Panc1 (cell line): Measurements from ENCODE around the gene OR4K15.

ENCODE experiments used
- CTCF ChIP-seq: fragments of 450-650 bp; IDR thresholded peaks from 2 replicates; pipeline ENCODE4 v1.5.1; 2017; ENCODE audit warnings: mild to moderate bottlenecking
- POLR2AphosphoS5 ChIP-seq: IDR thresholded peaks from 2 replicates; pipeline ENCODE4 v1.6.1; 2012; ENCODE audit warnings: mild to moderate bottlenecking, low read depth, low read length, moderate library complexity
- REST ChIP-seq, 2 experiments: IDR thresholded peaks; 2 replicates each; pipeline ENCODE4 v1.6.1; 2011 to 2012; ENCODE audit warnings: low read depth in 2 of 2, control low read depth in 1 of 2, low read length in 1 of 2, mild to moderate bottlenecking in 1 of 2, moderate library complexity in 1 of 2; ENCODE audit not compliant: insufficient read depth in 1 of 2
- TCF7L2 ChIP-seq: IDR thresholded peaks from 2 replicates; pipeline ENCODE4 v1.6.1; 2011; ENCODE audit warnings: mild to moderate bottlenecking, low read depth, low read length, inconsistent platforms

DNA sequence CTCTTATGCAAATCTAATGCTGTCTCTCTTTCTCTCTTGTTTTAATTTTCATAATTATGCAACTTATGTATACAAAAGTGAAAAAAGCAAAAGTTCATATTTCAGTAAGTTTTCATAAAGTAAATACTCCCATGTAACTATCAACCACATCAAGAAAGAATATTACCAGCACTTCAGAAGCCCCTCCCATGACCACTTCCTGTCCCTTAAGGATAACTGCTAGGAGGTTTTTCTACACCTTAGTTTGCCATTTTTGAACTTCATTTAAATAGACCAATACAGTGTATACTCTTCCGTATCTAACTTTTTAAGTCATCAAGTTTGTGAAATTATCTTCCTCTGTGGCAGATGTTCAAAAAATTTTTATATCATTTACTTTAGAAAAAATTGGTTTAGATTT lies 547 bp upstream of the OR4K15 start:
- no peak for TF ChIP-seq CTCF
- no peak for TF ChIP-seq POLR2AphosphoS5
- TF ChIP-seq TCF7L2 = no peak
- no peak for TF ChIP-seq REST (IDR thresholded peaks at IDR 0.05; ENCODE audit: insufficient read depth in 1 of 2, low read depth in 2 of 2, low read length in 1 of 2)
